HepG2 (cell line): ENCODE results near the gene NOP9. TPM values are rescaled to one million over a fixed set of nuclear protein-coding genes. Genes with fewer than 3 reads are reported as not detected.

Source experiments
- ARID2 ChIP-seq: sonication (generic); formaldehyde crosslinking; IDR thresholded peaks from 2 replicates; pipeline ENCODE4 v1.8.1; 2022; ENCODE audit warnings: mild to moderate bottlenecking, missing genetic modification reagents, borderline replicate concordance
- DR1 ChIP-seq: sonication (generic); formaldehyde crosslinking; IDR thresholded peaks from 2 replicates; pipeline ENCODE4 v1.8.0; 2021; ENCODE audit warnings: mild to moderate bottlenecking, missing genetic modification reagents, inconsistent platforms
- ETV6 ChIP-seq: sonication (generic); formaldehyde crosslinking; conservative IDR thresholded peaks from 2 replicates; pipeline ENCODE4 v1.4.0; 2020; ENCODE audit warnings: missing genetic modification reagents
- FOXJ3 ChIP-seq: sonication (generic); formaldehyde crosslinking; IDR thresholded peaks from 2 replicates; pipeline ENCODE4 v1.4.0; 2020; ENCODE audit warnings: missing genetic modification reagents, mild to moderate bottlenecking, borderline replicate concordance
- FOXK2 ChIP-seq: fragments of 450-650 bp; IDR thresholded peaks from 2 replicates; pipeline ENCODE4 v1.6.1; 2016
- HNF4G ChIP-seq, 2 experiments: sonication (generic) in 1 of 2; formaldehyde crosslinking in 1 of 2; IDR thresholded peaks; 2 replicates each; pipeline versions ENCODE4 v1.4.0 to v1.6.1; 2011 to 2020; ENCODE audit warnings: borderline replicate concordance in 2 of 2, low read depth in 2 of 2, mild to moderate bottlenecking in 2 of 2, low read length in 1 of 2, missing genetic modification reagents in 1 of 2, moderate library complexity in 1 of 2
- JDP2 ChIP-seq: sonication (generic); formaldehyde crosslinking; IDR thresholded peaks from 2 replicates; pipeline ENCODE4 v1.8.1; 2022; ENCODE audit warnings: missing genetic modification reagents, borderline replicate concordance
- MEIS2 ChIP-seq: sonication (generic); formaldehyde crosslinking; IDR thresholded peaks from 2 replicates; pipeline ENCODE4 v1.9.0; 2021; ENCODE audit warnings: mild to moderate bottlenecking, missing genetic modification reagents
- MLX ChIP-seq: IDR thresholded peaks from 2 replicates; pipeline ENCODE4 v1.6.1; 2016
- NFE2L1 ChIP-seq: sonication (generic); formaldehyde crosslinking; IDR thresholded peaks from 2 replicates; pipeline ENCODE4 v1.4.0; 2020; ENCODE audit warnings: missing genetic modification reagents, mild to moderate bottlenecking, borderline replicate concordance
- NFIC ChIP-seq: IDR thresholded peaks from 2 replicates; pipeline ENCODE4 v1.6.1; 2012; ENCODE audit warnings: mild to moderate bottlenecking, low read length, inconsistent platforms
- ONECUT2 ChIP-seq: sonication (generic); formaldehyde crosslinking; IDR thresholded peaks from 2 replicates; pipeline ENCODE4 v1.4.0; 2020; ENCODE audit warnings: missing genetic modification reagents
- SALL1 ChIP-seq: sonication (generic); formaldehyde crosslinking; IDR thresholded peaks from 2 replicates; pipeline ENCODE4 v1.8.0; 2022; ENCODE audit warnings: mild to moderate bottlenecking, missing genetic modification reagents
- SNAI1 ChIP-seq: sonication (generic); formaldehyde crosslinking; IDR thresholded peaks from 2 replicates; pipeline ENCODE4 v1.5.0; 2020; ENCODE audit warnings: mild to moderate bottlenecking, missing genetic modification reagents, borderline replicate concordance
- SP140L ChIP-seq: sonication (generic); formaldehyde crosslinking; IDR thresholded peaks from 2 replicates; pipeline ENCODE4 v1.4.0; 2020; ENCODE audit warnings: missing genetic modification reagents, borderline replicate concordance
- TRIM24 ChIP-seq: sonication (generic); formaldehyde crosslinking; IDR thresholded peaks from 2 replicates; pipeline ENCODE4 v1.8.0; 2022; ENCODE audit warnings: mild to moderate bottlenecking, missing genetic modification reagents
- ZFP1 ChIP-seq: IDR thresholded peaks from 2 replicates; pipeline ENCODE4 v1.6.1; 2016
- ZNF101 ChIP-seq: sonication (generic); formaldehyde crosslinking; IDR thresholded peaks from 2 replicates; pipeline ENCODE4 v1.4.0; 2020; ENCODE audit warnings: mild to moderate bottlenecking, low read depth, missing genetic modification reagents, borderline replicate concordance
- ZNF121 ChIP-seq: sonication (generic); formaldehyde crosslinking; IDR thresholded peaks from 2 replicates; pipeline ENCODE4 v1.5.0; 2020; ENCODE audit warnings: mild to moderate bottlenecking, missing genetic modification reagents
- ZNF326 ChIP-seq: sonication (generic); formaldehyde crosslinking; IDR thresholded peaks from 2 replicates; pipeline ENCODE4 v1.4.0; 2020; ENCODE audit warnings: missing genetic modification reagents, borderline replicate concordance
- ZNF333 ChIP-seq: sonication (generic); formaldehyde crosslinking; IDR thresholded peaks from 2 replicates; pipeline ENCODE4 v1.4.0; 2020; ENCODE audit warnings: mild to moderate bottlenecking, missing genetic modification reagents, borderline replicate concordance
- ZNF34 ChIP-seq: sonication (generic); formaldehyde crosslinking; IDR thresholded peaks from 2 replicates; pipeline ENCODE4 v1.4.0; 2020; ENCODE audit warnings: mild to moderate bottlenecking, missing genetic modification reagents, borderline replicate concordance
- ZNF382 ChIP-seq: sonication (generic); formaldehyde crosslinking; IDR thresholded peaks from 2 replicates; pipeline ENCODE4 v1.5.0; 2020; ENCODE audit warnings: missing genetic modification reagents, mild to moderate bottlenecking, borderline replicate concordance
- ZNF562 ChIP-seq: sonication (generic); formaldehyde crosslinking; IDR thresholded peaks from 2 replicates; pipeline ENCODE4 v1.8.0; 2022; ENCODE audit warnings: missing genetic modification reagents, borderline replicate concordance
- ZNF564 ChIP-seq: sonication (generic); formaldehyde crosslinking; IDR thresholded peaks from 2 replicates; pipeline ENCODE4 v1.8.1; 2023; ENCODE audit warnings: mild to moderate bottlenecking, missing genetic modification reagents
- ZNF674 ChIP-seq: sonication (generic); formaldehyde crosslinking; IDR thresholded peaks from 2 replicates; pipeline ENCODE4 v1.5.0; 2020; ENCODE audit warnings: low read depth, mild to moderate bottlenecking, missing genetic modification reagents
- polyA plus RNA-seq, 8 experiments: library from polyadenylated mRNA; depleted of rRNA in 3 of 8; stranded (reverse) in 7 of 8; unstranded in 1 of 8; fragments of >200 nt; fragmentation: Illumina TruSeq in 4 of 8; extraction: Trizol in 4 of 8; gene quantifications; 2 replicates each; pipeline versions ENCODE4 v1.2.1 to v1.2.3, GENCODE V29; 2011 to 2016; ENCODE audit warnings: low read depth in 4 of 8, missing spikeins in 1 of 8, mixed read lengths in 1 of 8; ENCODE audit not compliant: insufficient read depth in 1 of 8
- total RNA-seq, 5 experiments: library from RNA; depleted of rRNA; stranded (reverse); fragments of >200 nt; fragmentation: Illumina TruSeq; extraction: Trizol; gene quantifications; 2 replicates each; pipeline ENCODE4 v1.2.3, GENCODE V29; 2016; ENCODE audit warnings: low read depth in 1 of 5
- TF ChIP-seq, protein P1 (sequence below): sonication (generic); formaldehyde crosslinking; IDR thresholded peaks from 2 replicates; pipeline ENCODE4 v1.8.0; 2022; ENCODE audit warnings: missing genetic modification reagents, mild to moderate bottlenecking, inconsistent platforms, borderline replicate concordance
- TF ChIP-seq, protein P2 (sequence below): sonication (generic); formaldehyde crosslinking; IDR thresholded peaks from 2 replicates; pipeline ENCODE4 v1.5.1; 2020; ENCODE audit warnings: missing genetic modification reagents, mild to moderate bottlenecking, borderline replicate concordance
- TF ChIP-seq, protein P3 (sequence below): sonication (generic); formaldehyde crosslinking; IDR thresholded peaks from 2 replicates; pipeline ENCODE4 v1.8.0; 2022; ENCODE audit warnings: low read depth, missing genetic modification reagents

NOP9 gene
- total and polyA plus RNA-seq, 2 of the 13 experiments (the other 11 are each of a cell fraction or from before 2014, with no cell fraction given), result 24.5 to 61.6 TPM

- TF ChIP-seq, protein P1, sequence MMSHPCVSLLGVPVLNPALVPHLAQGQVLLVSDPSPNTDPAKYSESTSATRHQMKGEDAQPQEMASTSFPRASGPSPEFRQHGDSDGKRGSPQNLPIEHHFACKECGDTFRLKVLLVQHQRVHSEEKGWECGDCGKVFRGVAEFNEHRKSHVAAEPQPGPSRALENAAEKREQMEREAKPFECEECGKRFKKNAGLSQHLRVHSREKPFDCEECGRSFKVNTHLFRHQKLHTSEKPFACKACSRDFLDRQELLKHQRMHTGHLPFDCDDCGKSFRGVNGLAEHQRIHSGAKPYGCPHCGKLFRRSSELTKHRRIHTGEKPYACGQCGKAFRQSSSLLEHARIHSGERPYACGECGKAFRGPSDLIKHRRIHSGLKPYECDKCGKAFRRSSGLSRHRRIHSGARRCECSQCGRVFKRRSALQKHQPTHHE, result no peak
- TF ChIP-seq SNAI1, result 0 out of 2 replicates have a peak, but pooled peaks have one; percentile 85
- TF ChIP-seq ZFP1 (CRISPR knock-in tag), result no peak
- TF ChIP-seq TRIM24, result no peak
- no peak for TF ChIP-seq ETV6 (CRISPR knock-in tag)
- no peak for TF ChIP-seq ZNF564 (CRISPR knock-in tag)
- TF ChIP-seq ZNF562, result no peak
- no peak for TF ChIP-seq MEIS2 (CRISPR knock-in tag)
- TF ChIP-seq, protein P2, sequence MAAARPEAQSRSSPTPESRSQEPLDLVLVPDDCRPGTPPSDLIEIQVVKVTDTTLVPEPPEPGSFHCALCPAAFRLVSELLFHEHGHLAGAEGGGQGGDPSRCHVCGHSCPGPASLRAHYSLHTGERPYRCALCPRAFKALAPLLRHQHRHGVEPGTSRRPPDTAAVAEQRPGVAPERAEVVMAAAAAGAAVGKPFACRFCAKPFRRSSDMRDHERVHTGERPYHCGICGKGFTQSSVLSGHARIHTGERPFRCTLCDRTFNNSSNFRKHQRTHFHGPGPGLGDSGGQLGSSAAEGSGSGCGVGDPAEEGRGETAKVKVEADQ, result no peak
- TF ChIP-seq NFE2L1 (CRISPR knock-in tag), result no peak
- no peak for TF ChIP-seq NFIC
- no peak for TF ChIP-seq MLX (CRISPR knock-in tag)
- TF ChIP-seq, protein P3, sequence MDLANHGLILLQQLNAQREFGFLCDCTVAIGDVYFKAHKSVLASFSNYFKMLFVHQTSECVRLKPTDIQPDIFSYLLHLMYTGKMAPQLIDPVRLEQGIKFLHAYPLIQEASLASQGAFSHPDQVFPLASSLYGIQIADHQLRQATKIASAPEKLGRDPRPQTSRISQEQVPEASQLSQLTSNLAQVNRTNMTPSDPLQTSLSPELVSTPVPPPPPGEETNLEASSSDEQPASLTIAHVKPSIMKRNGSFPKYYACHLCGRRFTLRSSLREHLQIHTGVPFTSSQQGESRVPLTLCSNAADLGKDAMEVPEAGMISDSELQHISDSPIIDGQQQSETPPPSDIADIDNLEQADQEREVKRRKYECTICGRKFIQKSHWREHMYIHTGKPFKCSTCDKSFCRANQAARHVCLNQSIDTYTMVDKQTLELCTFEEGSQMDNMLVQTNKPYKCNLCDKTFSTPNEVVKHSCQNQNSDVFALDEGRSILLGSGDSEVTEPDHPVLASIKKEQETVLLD (CRISPR knock-in tag), result no peak
- TF ChIP-seq ZNF326 (CRISPR knock-in tag), result no peak
- TF ChIP-seq ARID2 (CRISPR knock-in tag), result peak; percentile 57; the same call in 1 of the 2 replicates
- TF ChIP-seq ZNF34, result no peak
- no peak for TF ChIP-seq ZNF674 (CRISPR knock-in tag)
- TF ChIP-seq SALL1 (CRISPR knock-in tag), result no peak
- TF ChIP-seq SP140L, result no peak
- no peak for TF ChIP-seq ZNF121 (CRISPR knock-in tag)
- TF ChIP-seq ZNF101, result no peak
- no peak for TF ChIP-seq FOXJ3 (CRISPR knock-in tag)
- no peak for TF ChIP-seq ZNF333
- TF ChIP-seq ONECUT2 (CRISPR knock-in tag), result no peak
- no peak for TF ChIP-seq DR1 (CRISPR knock-in tag)
- TF ChIP-seq FOXK2, result no peak
- TF ChIP-seq HNF4G (IDR thresholded peaks at IDR 0.05; ENCODE audit: borderline replicate concordance, low read depth, low read length), result no peak
- TF ChIP-seq HNF4G (CRISPR knock-in tag; IDR thresholded peaks at IDR 0.05; ENCODE audit: borderline replicate concordance, low read depth), result no peak
- TF ChIP-seq JDP2 (CRISPR knock-in tag), result no peak
- TF ChIP-seq ZNF382 (CRISPR knock-in tag), result no peak
These were observed 27.8 kb upstream of the NOP9 start (continued) for GRCh38 chr14:24271834-24272263.
